Kidney epithelial cell (primary cell): Measurements from ENCODE around the gene RSF1. TPM values are rescaled to one million over a fixed set of nuclear protein-coding genes. Genes with fewer than 3 reads are reported as not detected.

Experiments used
- DNase-seq: peaks from one replicate; pipeline ENCODE4 v3.0.0-alpha.2; 2010; ENCODE audit warnings: low read depth
- H3K27me3 ChIP-seq: 2 replicates; pipeline ENCODE4 v1.6.0; 2011; ENCODE audit warnings: low read length; ENCODE audit not compliant: control insufficient read depth, insufficient read depth
- H3K36me3 ChIP-seq: 2 replicates; pipeline ENCODE4 v1.5.1; 2011; ENCODE audit warnings: low read length; ENCODE audit not compliant: control insufficient read depth, insufficient read depth
- H3K4me3 ChIP-seq: 2 replicates; pipeline ENCODE4 v1.5.1; 2011; ENCODE audit warnings: low read depth, mild to moderate bottlenecking, control low read depth, low read length
- CTCF ChIP-seq: IDR thresholded peaks from 2 replicates; pipeline ENCODE4 v1.5.1; 2011; ENCODE audit warnings: mild to moderate bottlenecking, moderate library complexity, low read length, control low read depth, inconsistent platforms; ENCODE audit not compliant: insufficient read depth, poor library complexity, severe bottlenecking
- total RNA-seq: library from RNA; depleted of rRNA; stranded (reverse); fragments of >200 nt; gene quantifications from 2 replicates; pipeline ENCODE4 v1.2.3, GENCODE V29; 2015

The RSF1 gene
- total RNA-seq, 1 donor from 2014 or later = 27.5 TPM

GRCh38 chr11:77690649-77691048, 129.9 kb downstream of the RSF1 start:
- no peak for DNase-seq

GRCh38 chr11:77687088-77687487, 133.4 kb downstream of the RSF1 start:
- Histone ChIP-seq H3K4me3 (no peak overlapping the region), H3K36me3 (no peaks in the 10 kb centered on the region), H3K27me3 (no peaks in the 10 kb centered on the region)
- TF ChIP-seq CTCF = no peak
- DNase-seq = no peak

More at GRCh38 chr11:77690649-77691048, 129.9 kb downstream of the RSF1 start:
- H3K36me3 ChIP-seq = no peaks in the 10 kb centered on the region
- no peak for TF ChIP-seq CTCF
- H3K27me3 ChIP-seq = no peaks in the 10 kb centered on the region
- H3K4me3 ChIP-seq = no peak overlapping the region

GRCh38 chr11:77677138-77677537, 143.4 kb downstream of the RSF1 start:
- DNase-seq = no peak
- H3K36me3 ChIP-seq = no peaks in the 10 kb centered on the region
- H3K27me3 ChIP-seq = no peaks in the 10 kb centered on the region
- no peak overlapping the region for H3K4me3 ChIP-seq
- TF ChIP-seq CTCF = no peak

DNA sequence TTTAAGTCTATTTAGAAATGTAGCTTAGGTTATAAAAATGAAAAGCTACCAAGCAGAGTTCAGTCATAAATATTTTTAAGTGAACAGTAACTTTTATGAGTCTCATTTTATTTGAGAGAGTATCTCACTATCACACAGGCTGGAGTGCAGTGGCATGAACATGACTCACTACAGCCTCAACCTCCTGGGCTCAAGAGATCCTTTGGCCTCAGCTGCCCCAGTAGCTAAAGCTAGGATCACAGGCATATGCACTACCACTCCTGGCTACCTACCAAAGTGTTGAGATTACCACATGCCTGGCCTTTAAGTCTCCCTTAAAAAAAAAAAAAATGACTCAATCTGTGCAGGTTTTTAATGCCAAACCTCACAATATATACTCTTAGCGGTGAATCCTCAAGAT, 148.3 kb downstream of the RSF1 start:
- H3K36me3 ChIP-seq = no peaks in the 10 kb centered on the region
- H3K4me3 ChIP-seq = no peak overlapping the region
- no peak for TF ChIP-seq CTCF
- no peaks in the 10 kb centered on the region for H3K27me3 ChIP-seq
- DNase-seq = no peak

- Histone ChIP-seq H3K4me3 (no peak overlapping the region), H3K36me3 (no peaks in the 10 kb centered on the region), H3K27me3 (no peaks in the 10 kb centered on the region)
- DNase-seq = no peak
- TF ChIP-seq CTCF = no peak
These were observed 150.5 kb downstream of the RSF1 start for GRCh38 chr11:77669848-77670511.

DNA sequence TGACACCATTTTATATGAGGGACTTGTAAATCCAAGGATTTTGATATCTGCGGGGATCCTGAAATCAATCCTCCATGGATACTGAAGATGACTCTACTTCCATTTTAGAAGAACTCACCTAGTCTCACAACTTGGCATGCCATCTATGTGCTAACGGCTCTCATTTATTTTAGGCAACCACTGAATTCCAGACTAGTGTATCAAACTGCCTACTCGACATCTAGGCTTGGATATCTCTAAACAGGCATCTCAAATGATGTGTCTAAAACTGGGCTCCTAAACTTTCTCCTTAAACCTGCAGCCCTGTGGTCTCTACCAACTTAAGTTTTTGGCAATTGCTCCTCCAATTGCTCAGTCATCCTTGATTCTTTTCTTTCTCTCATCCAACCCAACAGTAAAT, 151.8 kb downstream of the RSF1 start:
- Histone ChIP-seq H3K36me3 (no peaks in the 10 kb centered on the region), H3K4me3 (no peak overlapping the region), H3K27me3 (no peaks in the 10 kb centered on the region)
- no peak for DNase-seq
- no peak for TF ChIP-seq CTCF
